SH-SY5Y (cell line): ENCODE results near the gene CALHM5.

Experiments
- GATA2 ChIP-seq: IDR thresholded peaks from 2 replicates; pipeline ENCODE4 v1.6.1; 2011; ENCODE audit warnings: mild to moderate bottlenecking, low read depth, low read length
- GATA3 ChIP-seq: IDR thresholded peaks from 2 replicates; pipeline ENCODE4 v1.6.1; 2011; ENCODE audit warnings: low read depth, mild to moderate bottlenecking, low read length, moderate library complexity

GRCh38 chr6:116518621-116519368 is 7.4 kb downstream of the CALHM5 start:
- TF ChIP-seq GATA2 (no peak), GATA3 (no peak)
